ENCODE measurements around the gene OTUD5.

Gene OTUD5

DNA sequence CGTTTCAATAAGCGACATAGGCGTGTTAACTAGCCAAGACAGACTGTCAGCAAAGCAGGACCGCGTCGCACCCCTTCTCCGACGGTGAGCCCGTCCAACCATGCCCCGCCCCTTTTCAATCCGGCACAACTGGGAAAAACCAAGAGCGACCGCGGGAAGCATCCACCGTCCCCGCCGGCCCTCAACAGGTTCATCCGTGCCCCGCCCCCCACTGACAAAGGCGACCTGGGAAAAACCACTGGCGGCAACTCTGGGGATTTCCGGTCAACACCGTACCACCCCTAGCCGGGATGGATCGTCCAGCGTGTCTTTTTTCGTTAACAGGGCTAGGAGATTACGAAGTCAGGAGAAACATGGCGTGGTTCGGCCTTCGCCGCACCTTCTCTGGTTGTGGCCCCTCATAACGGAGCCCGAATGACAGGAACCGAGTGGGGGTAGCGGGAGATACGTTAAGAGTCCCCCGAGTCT, 60.2 kb downstream of the OTUD5 start (continued):
- TF ChIP-seq GLIS1 (tag by site-specific recombination; IDR thresholded peaks at IDR 0.05) (peak; percentile 31; the same call in 1 of the 2 replicates), ZNF140 (tag by site-specific recombination; IDR thresholded peaks at IDR 0.05) (no peak), ZNF747 (tag by site-specific recombination; IDR thresholded peaks at IDR 0.05) (no peak), ZNF211 (tag by site-specific recombination; IDR thresholded peaks at IDR 0.05; ENCODE audit: low read depth) (no peak), ZNF501 (tag by site-specific recombination; IDR thresholded peaks at IDR 0.05) (0 out of 2 replicates have a peak, but pooled peaks have one; percentile 17), KLF9 (tag by site-specific recombination; IDR thresholded peaks at IDR 0.05; ENCODE audit: low read depth) (peak; percentile 82), SCRT1 (tag by site-specific recombination; IDR thresholded peaks at IDR 0.05; ENCODE audit: borderline replicate concordance) (peak; percentile 97), ZNF473 (tag by site-specific recombination; IDR thresholded peaks at IDR 0.05) (no peak), OVOL3 (tag by site-specific recombination; IDR thresholded peaks at IDR 0.05) (peak; percentile 58; the same call in 1 of the 2 replicates), ZNF155 (tag by site-specific recombination; IDR thresholded peaks at IDR 0.05) (no peak), ZNF610 (tag by site-specific recombination; IDR thresholded peaks at IDR 0.05; ENCODE audit: borderline replicate concordance) (peak; percentile 19; the same call in 1 of the 2 replicates), ZNF221 (tag by site-specific recombination; IDR thresholded peaks at IDR 0.05; ENCODE audit: borderline replicate concordance) (no peak)

- no peak for TF ChIP-seq KLF9 (tag by site-specific recombination; IDR thresholded peaks at IDR 0.05; ENCODE audit: low read depth)
- no peak for TF ChIP-seq ZNF133 (tag by site-specific recombination; IDR thresholded peaks at IDR 0.05)
- TF ChIP-seq ZNF433 (tag by site-specific recombination; IDR thresholded peaks at IDR 0.05; ENCODE audit: low read depth), result no peak
- TF ChIP-seq, protein P1, sequence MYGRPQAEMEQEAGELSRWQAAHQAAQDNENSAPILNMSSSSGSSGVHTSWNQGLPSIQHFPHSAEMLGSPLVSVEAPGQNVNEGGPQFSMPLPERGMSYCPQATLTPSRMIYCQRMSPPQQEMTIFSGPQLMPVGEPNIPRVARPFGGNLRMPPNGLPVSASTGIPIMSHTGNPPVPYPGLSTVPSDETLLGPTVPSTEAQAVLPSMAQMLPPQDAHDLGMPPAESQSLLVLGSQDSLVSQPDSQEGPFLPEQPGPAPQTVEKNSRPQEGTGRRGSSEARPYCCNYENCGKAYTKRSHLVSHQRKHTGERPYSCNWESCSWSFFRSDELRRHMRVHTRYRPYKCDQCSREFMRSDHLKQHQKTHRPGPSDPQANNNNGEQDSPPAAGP (tag by site-specific recombination; IDR thresholded peaks at IDR 0.05), result no peak
- no peak for TF ChIP-seq RBAK (tag by site-specific recombination; IDR thresholded peaks at IDR 0.05)
- TF ChIP-seq GLI4 (tag by site-specific recombination; IDR thresholded peaks at IDR 0.05), result no peak
- TF ChIP-seq, protein P2, sequence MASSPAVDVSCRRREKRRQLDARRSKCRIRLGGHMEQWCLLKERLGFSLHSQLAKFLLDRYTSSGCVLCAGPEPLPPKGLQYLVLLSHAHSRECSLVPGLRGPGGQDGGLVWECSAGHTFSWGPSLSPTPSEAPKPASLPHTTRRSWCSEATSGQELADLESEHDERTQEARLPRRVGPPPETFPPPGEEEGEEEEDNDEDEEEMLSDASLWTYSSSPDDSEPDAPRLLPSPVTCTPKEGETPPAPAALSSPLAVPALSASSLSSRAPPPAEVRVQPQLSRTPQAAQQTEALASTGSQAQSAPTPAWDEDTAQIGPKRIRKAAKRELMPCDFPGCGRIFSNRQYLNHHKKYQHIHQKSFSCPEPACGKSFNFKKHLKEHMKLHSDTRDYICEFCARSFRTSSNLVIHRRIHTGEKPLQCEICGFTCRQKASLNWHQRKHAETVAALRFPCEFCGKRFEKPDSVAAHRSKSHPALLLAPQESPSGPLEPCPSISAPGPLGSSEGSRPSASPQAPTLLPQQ (tag by site-specific recombination; IDR thresholded peaks at IDR 0.05), result no peak
- no peak for TF ChIP-seq ZNF449 (tag by site-specific recombination; IDR thresholded peaks at IDR 0.05)
- no peak for TF ChIP-seq PRDM1 (tag by site-specific recombination; IDR thresholded peaks at IDR 0.05)
- TF ChIP-seq ZFHX2 (tag by site-specific recombination; conservative IDR thresholded peaks at IDR 0.05), result no peak
- no peak for TF ChIP-seq ZNF791 (tag by site-specific recombination; IDR thresholded peaks at IDR 0.05)
- TF ChIP-seq WT1 (tag by site-specific recombination; IDR thresholded peaks at IDR 0.05), result no peak
- no peak for TF ChIP-seq GFI1B (tag by site-specific recombination; IDR thresholded peaks at IDR 0.05)
- ChIA-PET POLR2A (interaction anchor here (0.5 to 3.2 kb wide), 7 partner anchors 10 to 95 kb away, joined by 3 to 21 read pairs (median 4); partner anchors contain the start of genes HDAC6 and SLC35A2), CTCF (interaction anchor here (0.6 to 1.4 kb wide), 2 partner anchors 10 to 297 kb away, joined by 3 to 4 read pairs; no protein-coding TSS in a partner anchor)
- no peaks in the 10 kb centered on the region for H3K9me3 ChIP-seq (ENCODE audit: control insufficient read depth, insufficient read depth, low read depth, low read length)
- peak overlapping the region; percentile 79 for H3K4me3 ChIP-seq (ENCODE audit: low read depth, low read length)
- peaks cover 24 to 50% of the 10 kb centered on the region in 2 experiments for H3K36me3 ChIP-seq (ENCODE audit: control insufficient read depth in 2 of 2, insufficient read depth in 1 of 2, low read length in 2 of 2)
- H3K4me1 ChIP-seq (ENCODE audit: control insufficient read depth, insufficient read depth, low read length), result no peaks in the 10 kb centered on the region
- H3K27ac ChIP-seq (ENCODE audit: extremely low read depth, low read depth, low read length), result 0 out of 2 replicates have a peak overlapping the region, but pooled peaks have one; percentile 91
These were observed 60.8 kb downstream of the OTUD5 start for GRCh38 chrX:48896611-48897011.
